CD14-positive monocyte (primary cell): ENCODE measurements around the gene PSMD1. TPM values are rescaled to one million over a fixed set of nuclear protein-coding genes. Genes with fewer than 3 reads are reported as not detected.

ENCODE experiments used
- DNase-seq, 3 donors: peaks; one replicate each; pipeline ENCODE4 v3.0.0-alpha.2; 2011 to 2022
- H2AFZ ChIP-seq: 2 replicates; pipeline ENCODE4 v1.6.0; 2012; ENCODE audit warnings: mild to moderate bottlenecking, low read depth, low read length, inconsistent platforms; ENCODE audit not compliant: insufficient read depth, poor library complexity, severe bottlenecking
- H3K27ac ChIP-seq, 2 donors: 1 replicate in 1 of 2; 2 replicates in 1 of 2; pipeline ENCODE4 v1.5.1; 2012 to 2013; ENCODE audit warnings: low read length in 2 of 2, control low read depth in 1 of 2, inconsistent platforms in 1 of 2, low read depth in 1 of 2, mild to moderate bottlenecking in 1 of 2
- H3K27me3 ChIP-seq, 2 donors: one replicate each; pipeline versions ENCODE4 v1.6.0 to v1.6.1; 2011 to 2013; ENCODE audit warnings: low read length in 2 of 2; ENCODE audit not compliant: control insufficient read depth in 2 of 2, insufficient read depth in 2 of 2
- H3K36me3 ChIP-seq, 2 donors: replicated peaks in 1 of 2; 1 replicate in 1 of 2; 2 replicates in 1 of 2; pipeline versions ENCODE4 v1.5.1 to v1.6.1; 2012 to 2013; ENCODE audit warnings: low read length in 2 of 2, control low read depth in 1 of 2, inconsistent platforms in 1 of 2, mild to moderate bottlenecking in 1 of 2; ENCODE audit not compliant: insufficient read depth in 2 of 2, control insufficient read depth in 1 of 2
- H3K4me1 ChIP-seq, 2 donors: 1 replicate in 1 of 2; 2 replicates in 1 of 2; pipeline versions ENCODE4 v1.5.1 to v1.6.1; 2012 to 2013; ENCODE audit warnings: low read length in 2 of 2, control low read depth in 1 of 2, inconsistent platforms in 1 of 2, mild to moderate bottlenecking in 1 of 2, moderate library complexity in 1 of 2; ENCODE audit not compliant: insufficient read depth in 2 of 2, control insufficient read depth in 1 of 2
- H3K4me2 ChIP-seq: replicated peaks from 2 replicates; pipeline ENCODE3; 2012; ENCODE audit warnings: low read length, moderate library complexity, mild to moderate bottlenecking; ENCODE audit not compliant: poor library complexity, severe bottlenecking; ENCODE audit errors: extremely low read depth
- H3K4me3 ChIP-seq, 3 experiments: fragments of 200-600 bp in 1 of 3; sonication (generic) in 1 of 3; replicated peaks in 1 of 3; 1 replicate in 2 of 3; 2 replicates in 1 of 3; pipeline ENCODE4 v1.5.1; 2011 to 2013; ENCODE audit warnings: low read length in 3 of 3, mild to moderate bottlenecking in 3 of 3, control low read depth in 2 of 3, low read depth in 2 of 3, inconsistent platforms in 1 of 3, moderate library complexity in 1 of 3
- H3K79me2 ChIP-seq: 2 replicates; pipeline ENCODE4 v1.6.0; 2012; ENCODE audit warnings: mild to moderate bottlenecking, control low read depth, inconsistent platforms, low read length, moderate library complexity; ENCODE audit not compliant: insufficient read depth
- H3K9ac ChIP-seq: 2 replicates; pipeline ENCODE4 v1.6.0; 2017; ENCODE audit warnings: low read length, mild to moderate bottlenecking; ENCODE audit not compliant: insufficient read depth, poor library complexity, severe bottlenecking
- H3K9me3 ChIP-seq, 2 donors: replicated peaks in 1 of 2; 1 replicate in 1 of 2; 2 replicates in 1 of 2; pipeline versions ENCODE4 v1.5.1 to v1.6.1; 2012 to 2013; ENCODE audit warnings: low read length in 2 of 2, control low read depth in 1 of 2; ENCODE audit not compliant: control insufficient read depth in 1 of 2, insufficient read depth in 1 of 2
- H4K20me1 ChIP-seq: 2 replicates; pipeline ENCODE4 v1.6.0; 2012; ENCODE audit warnings: mild to moderate bottlenecking, low read length, control low read depth, moderate library complexity; ENCODE audit not compliant: insufficient read depth
- H3K27ac Mint-ChIP-seq, 7 donors: one replicate each; pipeline ENCODE4 v1.8.0; 2020; ENCODE audit warnings: mild to moderate bottlenecking in 7 of 7, mixed read lengths in 7 of 7, moderate library complexity in 6 of 7, inconsistent platforms in 2 of 7
- H3K27me3 Mint-ChIP-seq, 3 donors: one replicate each; pipeline ENCODE4 v1.8.0; 2021 to 2022; ENCODE audit warnings: low read depth in 3 of 3, mild to moderate bottlenecking in 3 of 3, mixed read lengths in 3 of 3, moderate library complexity in 3 of 3, inconsistent platforms in 1 of 3
- H3K36me3 Mint-ChIP-seq, 2 donors: one replicate each; pipeline ENCODE4 v1.8.0; 2020; ENCODE audit warnings: mixed read lengths in 2 of 2, inconsistent platforms in 1 of 2, mild to moderate bottlenecking in 1 of 2
- H3K4me1 Mint-ChIP-seq: one replicate; pipeline ENCODE4 v1.8.0; 2020; ENCODE audit warnings: mild to moderate bottlenecking, mixed read lengths
- H3K4me3 Mint-ChIP-seq, 2 donors: one replicate each; pipeline ENCODE4 v1.8.0; 2020; ENCODE audit warnings: mild to moderate bottlenecking in 2 of 2, mixed read lengths in 2 of 2, moderate library complexity in 1 of 2
- H3K9me3 Mint-ChIP-seq, 7 donors: one replicate each; pipeline ENCODE4 v1.8.0; 2020 to 2022; ENCODE audit warnings: mixed read lengths in 7 of 7, mild to moderate bottlenecking in 6 of 7, moderate library complexity in 6 of 7, inconsistent platforms in 2 of 7
- CTCF ChIP-seq: fragments of 200-600 bp; IDR thresholded peaks from one replicate; pipeline ENCODE4 v1.8.0; 2022; ENCODE audit warnings: antibody characterized with exemption, mild to moderate bottlenecking
- WGBS: methylation state at CpG from one replicate; pipeline ENCODE4 v1.1.5; 2013; ENCODE audit warnings: missing lambda C conversion rate; ENCODE audit not compliant: insufficient coverage; 5-methylcytosine and 5-hydroxymethylcytosine counted together
- intact Hi-C, 2 donors: fragments of 100-400 bp; cut with micrococcal nuclease; formaldehyde crosslinking; loops; one replicate each; pipeline versions ENCODE4 v1.15.0 to v1.15.1; 2023
- polyA plus RNA-seq, 3 donors: library from polyadenylated mRNA; depleted of rRNA in 1 of 3; unstranded in 2 of 3; stranded (reverse) in 1 of 3; fragments of 300-500 nt in 2 of 3; fragments of >200 nt in 1 of 3; fragmentation: Illumina TruSeq in 2 of 3; gene quantifications; 1 replicate in 2 of 3; 2 replicates in 1 of 3; pipeline ENCODE4 v1.2.3, GENCODE V29; 2012 to 2021

The PSMD1 gene
- polyA plus RNA-seq, 3 donors, result 23.5 to 53.9 (median 37.7) TPM

GRCh38 chr2:231204146-231204545, 147.5 kb downstream of the PSMD1 start:
- TF ChIP-seq CTCF, result no peak

GRCh38 chr2:231204581-231204980, 147.9 kb downstream of the PSMD1 start:
- Histone ChIP-seq H3K36me3 (no peaks in the 10 kb centered on the region), H4K20me1 (no peaks in the 10 kb centered on the region), H3K4me2 (no peak overlapping the region), H3K4me3 (no peak overlapping the region), H3K27ac (no peak overlapping the region), H3K9me3 (no peaks in the 10 kb centered on the region), H3K4me1 (no peaks in the 10 kb centered on the region), H3K79me2 (no peaks in the 10 kb centered on the region), H3K9ac (no peak overlapping the region), H2AFZ (no peak overlapping the region), H3K27me3 (no peaks in the 10 kb centered on the region)
- Mint-ChIP-seq H3K4me3 (no peak overlapping the region), H3K36me3 (no peaks in the 10 kb centered on the region), H3K9me3 (peaks cover 0 to 2% (median 0%) of the 10 kb centered on the region in 7 donors), H3K27ac (no peak overlapping the region), H3K4me1 (no peaks in the 10 kb centered on the region), H3K27me3 (peaks cover 11 to 14% (median 12%) of the 10 kb centered on the region in 3 donors)
- intact Hi-C loops, result no loop called here
- no peak for DNase-seq
- 88% methylated on average over 5 of the region's 5 CpGs for WGBS
- TF ChIP-seq CTCF, result no peak

More at GRCh38 chr2:231204146-231204545, 147.5 kb downstream of the PSMD1 start:
- Mint-ChIP-seq H3K4me1 (peaks cover 2% of the 10 kb centered on the region), H3K9me3 (peaks cover 0 to 2% (median 0%) of the 10 kb centered on the region in 7 donors), H3K4me3 (no peak overlapping the region), H3K27me3 (peaks cover 14 to 17% (median 15%) of the 10 kb centered on the region in 3 donors), H3K27ac (no peak overlapping the region), H3K36me3 (no peaks in the 10 kb centered on the region)
- 89% methylated on average over 3 of the region's 3 CpGs for WGBS
- H3K9me3 ChIP-seq, result no peaks in the 10 kb centered on the region
- no peak overlapping the region for H3K4me2 ChIP-seq
- H3K4me1 ChIP-seq, result peaks cover under 1 to 2% of the 10 kb centered on the region in 2 donors
- DNase-seq, result no peak
- H3K27ac ChIP-seq, result no peak overlapping the region
- H3K27me3 ChIP-seq, result peaks cover 2 to 3% of the 10 kb centered on the region in 2 donors
- no peak overlapping the region for H3K4me3 ChIP-seq
- H4K20me1 ChIP-seq, result no peaks in the 10 kb centered on the region
- H3K79me2 ChIP-seq, result no peaks in the 10 kb centered on the region
- intact Hi-C loops, result no loop called here
- no peak overlapping the region for H2AFZ ChIP-seq
- no peaks in the 10 kb centered on the region for H3K36me3 ChIP-seq
- H3K9ac ChIP-seq, result no peak overlapping the region
